ENCODE results near the gene TLN1. TPM values are rescaled to one million over a fixed set of nuclear protein-coding genes. Genes with fewer than 3 reads are reported as not detected.

TLN1 gene
- polyA plus RNA-seq, 1 experiment: 165 TPM

- CTCF ChIA-PET: interaction anchor here (0.6 to 5.4 kb wide), 4 partner anchors 8 to 41 kb away, joined by 3 to 46 read pairs (median 4); no protein-coding TSS in a partner anchor
- peak overlapping the region; percentile 21 for H3K27ac ChIP-seq (ENCODE audit: low read depth, low read length)
- DNase-seq (ENCODE audit: low read depth, low spot score): no peak
- H3K4me3 ChIP-seq (ENCODE audit: low read depth, low read length): peak overlapping the region; percentile 90
- no peak for TF ChIP-seq CTCF (IDR thresholded peaks at IDR 0.05; ENCODE audit: low read depth, low read length)
- POLR2A ChIA-PET: interaction anchor here (0.8 to 1.0 kb wide), 2 partner anchors 18 to 92 kb away, joined by 3 read pairs; partner anchors contain the start of genes CCDC107, CREB3, RMRP and TLN1
- H3K9me3 ChIP-seq (ENCODE audit: control insufficient read depth, insufficient read depth, low read length): peaks cover 3% of the 10 kb centered on the region; the same call in 1 of the 2 replicates
- no peaks in the 10 kb centered on the region for H3K27me3 ChIP-seq (ENCODE audit: control insufficient read depth, insufficient read depth, low read length)
Observed at GRCh38 chr9:35749515-35750255, 17.7 kb upstream of the TLN1 start.

- H3K27ac ChIP-seq (ENCODE audit: low read depth, low read length): peak within 1 kb of the TSS; percentile 31
- POLR2A ChIA-PET: interaction anchor here (0.5 to 1.7 kb wide), 8 partner anchors 10 to 91 kb away, joined by 3 to 14 read pairs (median 4); partner anchors contain the start of genes CCDC107, CREB3, RMRP and TLN1
- CTCF ChIA-PET: interaction anchor here (0.6 to 5.4 kb wide), 3 partner anchors 14 to 145 kb away, joined by 3 to 46 read pairs (median 6); no protein-coding TSS in a partner anchor
Observed at GRCh38 chr9:35748858-35749514, 17.0 kb upstream of the TLN1 start, which contains the start of the genes GBA2 and RGP1. TSS of gene GBA2 (minus strand) at chr9:35749228. CDS start at chr9:35748704, 524 bp downstream. TSS of gene RGP1 (plus strand) at chr9:35749287. CDS start at chr9:35749756, 469 bp downstream.

GRCh38 chr9:35748242-35748857 is 16.4 kb upstream of the TLN1 start:
- no peak for DNase-seq (ENCODE audit: low read depth, low spot score)
- POLR2A ChIA-PET: interaction anchor here (0.5 to 1.7 kb wide), 9 partner anchors 9 to 134 kb away, joined by 3 to 14 read pairs (median 4); partner anchors contain the start of genes CCDC107, CREB3, RMRP and TLN1
- CTCF ChIA-PET: interaction anchor here (0.6 to 5.4 kb wide), 7 partner anchors 8 to 145 kb away, joined by 3 to 46 read pairs (median 5); partner anchors contain the start of gene ARHGEF39
- Histone ChIP-seq H3K27ac (ENCODE audit: low read depth, low read length) (peak overlapping the region; percentile 31), H3K4me3 (ENCODE audit: low read depth, low read length) (peak overlapping the region; percentile 90), H3K9me3 (ENCODE audit: control insufficient read depth, insufficient read depth, low read length) (peaks cover 3% of the 10 kb centered on the region; the same call in 1 of the 2 replicates), H3K27me3 (ENCODE audit: control insufficient read depth, insufficient read depth, low read length) (no peaks in the 10 kb centered on the region)
- no peak for TF ChIP-seq CTCF (IDR thresholded peaks at IDR 0.05; ENCODE audit: low read depth, low read length)

More at GRCh38 chr9:35748858-35749514, 17.0 kb upstream of the TLN1 start, which contains the start of the genes GBA2 and RGP1:
- Histone ChIP-seq H3K9me3 (ENCODE audit: control insufficient read depth, insufficient read depth, low read length) (peaks cover 3% of the 10 kb centered on the region; the same call in 1 of the 2 replicates), H3K4me3 (ENCODE audit: low read depth, low read length) (peak within 1 kb of the TSS; percentile 90), H3K27me3 (ENCODE audit: control insufficient read depth, insufficient read depth, low read length) (no peaks in the 10 kb centered on the region)
- TF ChIP-seq CTCF (IDR thresholded peaks at IDR 0.05; ENCODE audit: low read depth, low read length): no peak
- no peak for DNase-seq (ENCODE audit: low read depth, low spot score)

GRCh38 chr9:35746583-35746982 is 14.6 kb upstream of the TLN1 start:
- no peak for DNase-seq (ENCODE audit: low read depth, low spot score)
- Histone ChIP-seq H3K27me3 (ENCODE audit: control insufficient read depth, insufficient read depth, low read length) (no peaks in the 10 kb centered on the region), H3K27ac (ENCODE audit: low read depth, low read length) (no peak overlapping the region), H3K9me3 (ENCODE audit: control insufficient read depth, insufficient read depth, low read length) (peaks cover 3% of the 10 kb centered on the region; the same call in 1 of the 2 replicates), H3K4me3 (ENCODE audit: low read depth, low read length) (peak overlapping the region; percentile 90)
- CTCF ChIA-PET: interaction anchor here (1.3 to 5.4 kb wide), 3 partner anchors 11 to 79 kb away, joined by 5 to 46 read pairs (median 5); no protein-coding TSS in a partner anchor
- POLR2A ChIA-PET: interaction anchor here (1.1 kb wide), 1 partner anchor 14 kb away, joined by 3 read pairs; the partner anchor contains the start of genes CREB3 and TLN1
- no peak for TF ChIP-seq CTCF (IDR thresholded peaks at IDR 0.05; ENCODE audit: low read depth, low read length)

Data from AG04450 (cell line).